OCI-M2 (cell line): ENCODE results near the gene FAM234B.

Source experiments
- DNase-seq: peaks from one replicate; lab custom pipeline; 2025; ENCODE audit not compliant: unreplicated experiment; lab: John Stamatoyannopoulos, UW

Gene FAM234B

GRCh38 chr12:13114251-13115052 lies 70.3 kb downstream of the FAM234B start:
- DNase-seq, result no peak

- no peak for DNase-seq
Observed at GRCh38 chr12:13116259-13116658, 72.1 kb downstream of the FAM234B start.

- DNase-seq, result no peak
Observed at GRCh38 chr12:13117029-13117428, 72.8 kb downstream of the FAM234B start.

- no peak for DNase-seq
Observed at GRCh38 chr12:13119826-13120225, 75.6 kb downstream of the FAM234B start.

GRCh38 chr12:13120413-13120812 lies 76.2 kb downstream of the FAM234B start:
- no peak for DNase-seq

GRCh38 chr12:13121568-13121967 lies 77.4 kb downstream of the FAM234B start:
- no peak for DNase-seq

GRCh38 chr12:13124656-13125505 lies 80.7 kb downstream of the FAM234B start:
- no peak for DNase-seq

GRCh38 chr12:13125996-13126395 lies 81.8 kb downstream of the FAM234B start:
- DNase-seq, result no peak

- no peak for DNase-seq
Observed at GRCh38 chr12:13126494-13126893, 82.3 kb downstream of the FAM234B start.

GRCh38 chr12:13127444-13127843 lies 83.3 kb downstream of the FAM234B start:
- DNase-seq, result no peak

GRCh38 chr12:13128291-13128965 lies 84.2 kb downstream of the FAM234B start:
- DNase-seq, result no peak

GRCh38 chr12:13130981-13131380 lies 86.8 kb downstream of the FAM234B start:
- no peak for DNase-seq
